Mononuclear cell (primary cell): ENCODE data around the gene DQX1. TPM values are rescaled to one million over a fixed set of nuclear protein-coding genes. Genes with fewer than 3 reads are reported as not detected.
A peak's percentile ranks its signal among the peaks of the same experiment; 100 is the strongest.

Experiments
- H3K27me3 ChIP-seq: 2 replicates; pipeline ENCODE4 v1.6.0; 2011; ENCODE audit warnings: low read length, control low read depth; ENCODE audit not compliant: insufficient read depth
- H3K4me1 ChIP-seq: 2 replicates; pipeline ENCODE4 v1.5.1; 2011; ENCODE audit warnings: mild to moderate bottlenecking, low read length, control low read depth; ENCODE audit not compliant: insufficient read depth
- H3K4me3 ChIP-seq: 2 replicates; pipeline ENCODE4 v1.5.1; 2011; ENCODE audit warnings: mild to moderate bottlenecking, low read length, moderate library complexity
- H3K9me3 ChIP-seq: 2 replicates; pipeline ENCODE4 v1.5.1; 2011; ENCODE audit warnings: low read depth, mild to moderate bottlenecking, control low read depth, low read length
- total RNA-seq: library from RNA; depleted of rRNA; stranded (reverse); fragments of >200 nt; gene quantifications from one replicate; pipeline ENCODE4 v1.2.3, GENCODE V29; 2012

Gene DQX1
- total RNA-seq, 1 donor: not detected

DNA sequence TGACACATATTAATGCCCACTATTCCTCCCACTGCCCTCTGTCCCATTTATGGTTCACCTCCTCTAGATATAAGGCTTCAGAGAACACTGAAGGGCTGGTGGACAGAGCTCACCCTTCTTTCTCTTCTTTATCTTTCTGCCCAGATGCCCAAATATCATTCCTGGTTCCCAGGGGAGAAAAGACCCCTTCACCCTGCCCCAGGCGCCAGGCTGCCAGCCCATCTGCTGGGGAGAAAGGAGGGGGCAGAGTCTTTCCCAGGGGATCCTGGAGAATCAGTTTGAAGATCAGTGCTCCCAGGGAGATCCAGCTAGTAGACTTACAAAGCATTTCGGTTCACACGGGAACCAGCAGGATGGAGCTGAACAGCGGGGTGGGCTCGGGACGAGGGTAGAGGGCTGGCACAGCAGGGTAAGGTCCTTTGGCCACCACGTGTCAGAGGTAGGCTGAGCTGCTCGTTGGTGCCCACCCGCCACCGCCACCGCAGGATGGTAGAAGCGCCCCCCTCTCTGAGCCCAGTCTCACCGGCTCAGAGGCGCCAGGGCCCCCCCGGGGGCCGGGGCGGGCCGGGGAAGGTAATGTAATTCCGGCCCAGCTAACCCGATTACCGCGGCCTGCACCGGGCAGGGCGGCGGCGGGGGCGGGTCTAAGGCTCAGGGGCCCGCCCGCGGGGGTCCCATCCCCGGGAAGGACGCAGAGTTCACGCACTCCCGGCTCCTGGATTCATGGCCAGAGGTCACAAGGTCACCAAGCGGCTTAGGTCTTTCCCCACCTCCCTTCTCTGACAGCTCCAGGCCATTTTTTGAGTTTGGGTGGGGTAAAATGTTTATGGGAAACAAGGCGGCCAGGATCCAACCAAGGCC, 13.1 kb downstream of the DQX1 start:
- H3K4me3 ChIP-seq: no peak overlapping the region
- peaks cover 42% of the 10 kb centered on the region for H3K4me1 ChIP-seq
- no peaks in the 10 kb centered on the region for H3K9me3 ChIP-seq
- peaks cover 92% of the 10 kb centered on the region for H3K27me3 ChIP-seq

DNA sequence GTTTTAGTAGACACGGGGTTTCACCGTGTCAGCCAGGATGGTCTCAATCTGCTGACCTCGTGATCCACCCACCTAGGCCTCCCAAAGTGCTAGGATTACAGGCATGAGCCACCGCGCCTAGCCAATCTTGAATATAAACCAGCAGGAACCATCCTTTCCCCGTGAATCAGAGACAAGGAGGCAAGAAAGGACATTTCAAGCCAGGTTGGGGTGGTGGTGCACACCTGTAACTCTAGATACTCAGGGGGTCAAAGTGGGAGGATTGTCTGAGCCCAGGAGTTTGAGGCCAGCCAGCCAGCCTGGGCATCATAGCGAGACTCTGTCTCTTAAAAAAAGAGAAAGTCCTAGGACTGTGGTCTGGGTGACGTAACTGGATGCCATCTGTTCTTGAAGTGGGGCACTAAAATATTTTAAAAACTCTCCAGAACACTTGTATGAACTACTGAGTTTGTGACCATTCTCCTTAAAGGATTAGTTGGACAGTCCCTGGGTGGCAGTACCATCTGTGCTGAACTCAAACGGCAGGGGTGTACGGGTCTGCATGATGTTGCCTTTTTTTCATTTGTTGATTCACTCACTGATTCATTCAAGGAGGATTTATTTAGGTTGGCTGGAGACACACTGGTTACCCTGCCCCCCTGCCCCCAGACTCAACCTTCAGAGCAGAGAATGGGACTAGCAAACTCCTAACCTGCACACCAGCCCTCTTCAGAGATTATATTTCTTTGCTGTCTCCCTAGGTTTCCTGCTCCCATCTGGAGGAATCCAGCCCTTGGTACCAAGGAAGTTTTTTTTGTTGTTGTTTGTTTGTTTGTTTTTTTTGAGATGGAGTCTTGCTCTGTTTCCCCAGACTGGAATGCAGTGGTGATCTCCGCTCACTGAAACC, 14.7 kb downstream of the DQX1 start:
- no peaks in the 10 kb centered on the region for H3K9me3 ChIP-seq
- H3K4me1 ChIP-seq: peaks cover 48% of the 10 kb centered on the region
- no peak overlapping the region for H3K4me3 ChIP-seq
- H3K27me3 ChIP-seq: peaks cover 76% of the 10 kb centered on the region

DNA sequence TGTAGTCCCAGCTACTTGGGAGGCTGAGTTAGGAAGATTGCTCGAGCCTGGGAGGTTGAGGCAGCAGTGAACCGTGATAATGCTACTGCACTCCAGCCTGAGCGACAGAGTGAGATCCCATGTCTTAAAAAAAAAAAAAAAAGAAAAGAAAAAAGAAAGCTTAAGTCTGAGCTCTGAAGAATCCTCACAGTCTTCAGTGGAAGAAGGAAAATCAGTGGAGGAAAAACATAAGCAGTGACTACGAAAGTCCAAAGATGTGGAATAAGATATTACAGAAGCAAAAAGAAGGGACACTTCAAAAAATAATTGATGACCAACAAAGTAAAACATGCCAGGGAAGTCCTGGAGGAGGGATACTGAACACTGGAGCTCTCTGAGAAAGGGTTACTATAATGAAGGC, 15.8 kb downstream of the DQX1 start:
- peaks cover 65% of the 10 kb centered on the region for H3K27me3 ChIP-seq
- H3K4me1 ChIP-seq: peaks cover 48% of the 10 kb centered on the region
- H3K9me3 ChIP-seq: no peaks in the 10 kb centered on the region
- no peak overlapping the region for H3K4me3 ChIP-seq

DNA sequence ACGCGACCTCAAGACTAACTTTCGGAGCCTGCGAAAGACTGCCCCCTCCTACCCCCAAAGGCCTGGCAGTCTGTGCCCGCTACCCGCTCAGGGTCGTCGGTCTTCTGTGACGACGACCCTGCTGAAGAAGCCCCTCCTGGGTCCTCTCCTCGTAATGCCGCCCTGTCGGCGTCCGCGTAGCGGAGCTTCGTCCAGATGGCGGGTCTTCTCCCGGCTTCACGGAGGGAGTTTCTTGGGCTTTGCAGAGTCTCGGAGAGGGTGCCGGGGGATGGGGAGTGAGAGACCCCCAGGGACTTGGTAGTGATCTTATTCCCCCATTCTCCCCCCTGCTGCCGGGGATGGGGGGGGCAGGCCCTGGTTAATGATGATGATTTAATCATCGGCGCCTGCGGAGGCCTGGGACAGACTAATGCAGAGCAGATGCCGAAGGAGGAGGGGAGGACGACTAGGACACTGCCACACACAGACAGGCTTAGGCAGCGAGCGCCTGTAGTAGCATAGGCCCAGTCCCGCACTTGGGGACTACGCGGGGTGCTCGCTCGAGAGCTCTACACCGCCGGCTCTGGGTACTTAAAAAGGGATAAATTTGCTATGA, 18.0 kb downstream of the DQX1 start:
- no peaks in the 10 kb centered on the region for H3K9me3 ChIP-seq
- peak overlapping the region; percentile 86 for H3K4me3 ChIP-seq
- H3K4me1 ChIP-seq: peaks cover 50% of the 10 kb centered on the region
- peaks cover 51% of the 10 kb centered on the region for H3K27me3 ChIP-seq

DNA sequence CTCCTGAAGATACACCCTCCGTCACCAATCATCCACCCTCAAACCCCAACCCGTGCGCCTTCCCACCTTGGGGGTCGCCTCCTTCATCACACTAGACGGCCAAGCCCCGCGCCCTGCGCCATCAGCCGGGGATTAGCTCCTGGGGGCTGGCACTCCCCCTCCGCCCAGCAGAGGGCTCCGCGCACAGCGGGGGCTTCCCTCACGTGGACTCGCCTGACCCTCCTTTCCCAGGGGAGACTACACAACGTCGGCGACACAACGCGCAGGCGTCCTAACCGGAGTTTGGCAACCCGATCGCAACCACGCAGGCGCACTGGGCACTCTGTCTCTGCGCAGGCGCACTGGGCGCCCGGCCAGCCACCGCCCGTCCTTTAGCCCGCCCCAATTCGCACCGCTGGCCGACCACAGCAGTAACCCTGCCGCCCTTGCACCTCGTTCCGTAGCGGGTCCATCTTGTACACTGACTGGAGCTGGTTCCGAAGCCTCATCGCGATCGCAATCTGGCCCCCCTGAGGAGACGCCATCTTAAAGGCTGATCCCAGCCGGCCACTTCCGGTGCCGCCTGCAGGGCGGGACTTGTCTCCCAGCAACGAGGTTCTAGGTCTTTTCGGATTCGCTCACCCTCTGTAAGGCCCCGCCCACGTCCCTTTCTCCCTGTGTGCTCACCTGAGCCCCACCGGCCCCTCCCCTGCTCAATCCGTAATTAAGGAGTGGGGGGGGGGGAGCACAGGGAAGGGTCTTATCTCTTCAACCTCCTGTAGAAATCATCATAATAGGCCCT, 18.7 kb downstream of the DQX1 start, which contains the start of gene PCGF1:
Gene PCGF1 (minus strand): TSS at position 551 of the 781 bp plus-strand sequence. CDS start 27 bp downstream, at position 524.
- peaks cover 57% of the 10 kb centered on the region for H3K4me1 ChIP-seq

DNA sequence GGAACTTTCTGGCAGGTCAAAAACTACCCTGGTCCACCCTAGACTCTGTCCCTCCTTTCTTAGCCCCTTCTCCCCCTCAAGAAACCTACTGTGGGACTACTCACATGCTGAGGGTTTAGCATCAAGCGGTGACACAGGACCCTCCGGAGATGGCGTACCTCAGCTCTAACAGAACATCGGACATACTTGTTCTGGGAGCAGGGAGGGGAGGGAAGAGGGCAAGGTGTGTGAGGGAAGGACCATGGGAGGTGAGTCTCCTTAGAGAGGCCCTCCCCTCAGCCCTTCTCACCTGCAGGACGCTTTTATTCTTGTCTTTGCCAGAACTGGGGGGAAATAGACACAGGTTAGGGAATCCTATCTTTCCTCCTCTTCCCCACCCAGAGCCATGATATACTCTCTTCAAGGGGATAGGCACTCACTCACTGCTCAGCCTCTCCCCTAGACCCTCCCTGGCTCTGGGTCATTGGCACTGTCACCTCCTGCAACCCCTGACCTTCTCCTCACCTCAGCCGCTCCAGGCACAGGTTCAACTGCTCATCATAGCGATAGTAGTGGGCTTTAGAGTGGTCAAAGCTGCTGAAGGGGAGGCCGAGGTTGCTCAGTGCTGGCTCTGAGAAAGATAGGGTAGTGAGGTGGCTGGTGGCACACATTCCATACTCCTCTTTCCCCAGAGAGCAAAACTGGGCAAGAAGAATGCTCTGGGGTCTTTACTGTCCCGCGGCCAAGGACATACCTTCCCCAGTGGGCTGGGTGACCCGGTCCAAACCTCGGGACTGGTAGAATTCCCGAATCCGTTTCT, 20.4 kb downstream of the DQX1 start:
- H3K27me3 ChIP-seq: peaks cover 52% of the 10 kb centered on the region
- no peaks in the 10 kb centered on the region for H3K9me3 ChIP-seq
- peaks cover 63% of the 10 kb centered on the region for H3K4me1 ChIP-seq
- no peak overlapping the region for H3K4me3 ChIP-seq

More for the DNA sequence above, 18.7 kb downstream of the DQX1 start, which contains the start of gene PCGF1:
- peaks cover 52% of the 10 kb centered on the region for H3K27me3 ChIP-seq
- H3K4me3 ChIP-seq: peak within 1 kb of the TSS; percentile 86
- H3K9me3 ChIP-seq: no peaks in the 10 kb centered on the region

DNA sequence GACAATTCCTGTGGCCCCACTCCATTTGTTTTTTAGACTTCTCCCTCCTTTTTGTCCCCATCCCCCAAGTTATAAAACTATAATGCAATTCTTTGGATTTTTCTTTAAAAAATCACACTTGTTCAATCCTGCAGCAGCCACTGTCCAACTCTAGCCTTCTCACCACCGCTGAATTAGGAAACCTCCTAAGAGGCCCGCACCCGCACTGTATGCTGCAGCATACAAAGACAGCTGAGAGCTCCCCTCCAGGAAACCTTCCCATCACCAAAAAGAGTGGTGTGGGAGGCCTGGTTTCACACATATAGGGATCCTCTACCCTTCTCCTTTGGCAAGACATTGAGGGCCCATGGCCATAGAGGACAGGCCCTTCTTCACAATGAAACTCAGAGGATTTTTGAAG, 21.4 kb downstream of the DQX1 start:
- H3K4me1 ChIP-seq: peaks cover 67% of the 10 kb centered on the region
- H3K4me3 ChIP-seq: no peak overlapping the region
- peaks cover 52% of the 10 kb centered on the region for H3K27me3 ChIP-seq
- no peaks in the 10 kb centered on the region for H3K9me3 ChIP-seq

DNA sequence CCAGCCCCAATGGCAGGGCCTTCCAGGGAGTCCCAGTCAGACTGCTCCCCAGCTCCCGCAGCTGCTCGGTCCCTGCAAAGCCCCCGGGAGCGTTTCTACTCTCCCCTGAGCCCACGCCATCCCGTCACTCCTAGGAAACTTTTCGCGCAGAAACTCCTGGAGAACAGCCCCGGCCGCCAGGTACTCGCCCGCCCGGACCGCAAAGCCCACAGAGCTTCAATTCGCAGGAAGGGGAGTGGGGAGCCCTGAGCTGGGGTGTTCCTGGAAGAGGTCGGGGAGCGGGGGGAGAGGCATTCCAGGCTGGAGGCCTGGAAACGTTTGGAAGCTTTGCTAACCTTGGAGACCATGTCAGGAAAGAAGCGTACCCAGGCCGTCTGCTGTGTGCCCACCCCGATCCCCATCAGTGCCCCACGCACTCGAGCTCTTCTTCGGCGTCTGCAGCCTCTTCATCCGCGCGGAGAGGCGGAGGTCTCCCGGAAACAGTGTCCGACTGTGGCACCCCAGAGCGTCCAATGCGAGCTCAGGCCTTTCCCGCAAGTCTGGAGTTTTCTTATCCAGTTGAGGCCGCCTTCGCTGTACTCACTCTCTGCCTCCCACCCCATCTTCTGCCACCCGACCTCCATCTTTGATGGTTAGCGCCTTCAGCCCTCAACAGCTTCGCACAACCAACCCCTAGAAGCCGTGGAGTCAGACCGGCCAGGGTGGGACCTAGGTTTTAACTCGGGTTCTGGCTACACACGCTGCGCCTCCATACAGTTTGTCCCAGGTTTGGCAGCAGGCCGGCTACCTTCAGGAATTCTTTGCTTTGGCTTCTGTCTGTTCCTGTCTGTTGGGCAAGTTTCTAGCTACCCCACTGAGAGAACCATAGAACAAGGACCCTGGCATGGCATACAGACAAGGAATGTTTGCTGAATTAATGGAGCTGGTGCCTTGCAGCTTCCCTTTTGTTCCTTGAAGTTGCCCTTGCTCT, 22.2 kb downstream of the DQX1 start:
- Histone ChIP-seq H3K4me3 (peak overlapping the region; percentile 45), H3K27me3 (peaks cover 54% of the 10 kb centered on the region), H3K4me1 (peaks cover 75% of the 10 kb centered on the region), H3K9me3 (no peaks in the 10 kb centered on the region)

DNA sequence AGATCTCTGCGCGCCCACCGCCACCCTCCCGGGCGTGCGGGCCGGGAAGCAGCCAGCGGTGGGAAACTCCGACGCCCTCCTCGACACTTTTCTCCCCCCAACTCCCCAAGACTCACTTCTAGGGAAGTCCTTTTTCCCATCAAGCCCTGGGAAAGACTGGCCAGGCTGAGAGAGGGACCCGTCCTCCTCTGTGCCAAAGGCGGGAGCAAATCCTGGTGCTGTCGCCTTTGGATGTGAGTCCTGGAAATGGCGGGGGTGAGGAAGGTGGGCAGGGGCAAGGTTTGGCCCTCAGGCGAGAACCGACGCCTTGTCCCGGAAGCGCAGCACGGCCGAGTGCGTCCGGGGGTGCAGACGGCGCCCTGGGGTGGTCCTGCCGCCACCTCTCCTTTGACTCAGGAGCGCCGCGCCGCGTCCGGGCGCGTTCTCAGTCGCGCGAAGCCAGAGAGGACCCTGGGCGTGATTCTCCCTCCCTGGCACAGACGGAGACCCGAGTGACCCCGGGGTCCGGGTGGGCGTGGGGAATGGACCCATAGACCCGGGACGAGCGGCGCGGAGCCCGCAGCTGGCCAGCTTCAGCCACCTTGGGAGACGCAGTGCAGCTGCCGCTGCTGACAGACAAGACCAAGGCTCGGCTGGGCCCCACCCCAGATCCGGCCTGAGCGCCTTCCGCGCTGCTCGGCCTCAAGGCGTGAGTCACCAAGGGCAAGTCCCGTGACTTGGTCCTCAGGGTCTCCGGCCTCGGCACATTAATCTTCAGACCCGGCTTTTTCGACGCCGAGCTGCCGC, 23.1 kb downstream of the DQX1 start:
- Histone ChIP-seq H3K9me3 (no peaks in the 10 kb centered on the region), H3K4me3 (peak overlapping the region; percentile 45), H3K27me3 (peaks cover 57% of the 10 kb centered on the region), H3K4me1 (peaks cover 77% of the 10 kb centered on the region)

DNA sequence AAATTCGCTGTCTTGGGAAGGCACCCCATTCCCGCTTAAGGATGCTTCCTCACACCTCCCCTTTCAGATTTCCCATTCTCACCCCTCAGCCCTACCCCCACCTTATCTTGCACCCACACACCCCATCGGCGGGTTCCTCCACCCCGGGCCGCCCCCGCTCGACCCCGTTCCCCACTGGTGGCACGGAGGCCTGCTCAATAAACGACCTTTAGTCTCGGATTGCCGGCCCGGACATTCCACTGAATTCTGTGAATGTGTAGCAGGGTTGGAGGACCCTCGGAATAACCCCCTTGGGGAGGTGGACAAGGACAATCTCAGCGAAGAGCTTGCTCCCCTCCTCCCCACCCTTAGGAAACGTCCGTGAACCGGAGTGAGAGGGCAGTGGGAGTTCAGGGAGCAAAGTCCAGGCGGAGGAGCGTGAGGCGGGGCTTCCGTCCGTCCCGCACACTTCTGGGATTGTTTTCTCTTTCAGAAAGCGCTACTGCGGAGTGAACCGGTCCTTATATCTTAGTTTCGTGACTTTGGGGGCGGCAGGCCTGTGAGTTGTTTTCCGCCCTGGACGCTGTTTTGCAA, 23.8 kb downstream of the DQX1 start:
- Histone ChIP-seq H3K9me3 (no peaks in the 10 kb centered on the region), H3K4me1 (peaks cover 82% of the 10 kb centered on the region), H3K27me3 (peaks cover 64% of the 10 kb centered on the region), H3K4me3 (peak overlapping the region; percentile 45)

DNA sequence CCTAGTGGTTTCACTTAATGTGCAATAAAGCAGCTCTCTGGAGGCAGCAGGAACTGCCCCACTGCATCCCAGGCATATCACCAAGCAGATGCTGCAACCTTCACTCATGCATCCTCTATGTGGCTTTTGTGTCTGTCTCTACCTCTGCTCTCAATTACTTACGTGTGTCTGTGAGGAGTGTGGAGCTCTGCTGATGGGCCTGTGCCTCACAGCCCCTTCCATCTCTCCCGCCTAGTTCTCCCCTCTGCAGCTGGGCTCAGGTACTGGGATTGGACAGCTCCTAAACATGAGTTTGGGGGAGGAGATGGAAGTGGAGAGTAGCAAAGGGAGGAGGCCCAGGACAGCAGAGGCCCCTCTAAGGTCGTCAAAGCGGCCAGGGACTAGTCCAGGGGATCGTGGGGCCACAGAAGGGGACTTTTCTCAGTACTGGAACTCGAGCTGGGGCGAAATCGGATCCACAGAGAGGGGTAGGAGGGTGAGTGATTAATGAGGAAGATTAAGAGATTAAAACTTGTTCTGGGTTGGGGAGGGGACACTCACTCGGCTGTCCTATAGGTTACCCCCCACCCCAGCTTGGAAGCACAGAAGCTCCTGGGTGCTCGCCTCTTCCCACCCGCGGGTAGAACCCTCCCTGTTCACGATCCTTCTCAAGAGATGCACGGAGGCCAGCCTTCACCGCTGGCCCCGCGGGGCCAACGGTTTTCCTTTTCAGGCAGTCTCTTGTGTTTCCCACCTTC, 24.5 kb downstream of the DQX1 start:
- Histone ChIP-seq H3K4me1 (peaks cover 76% of the 10 kb centered on the region), H3K9me3 (no peaks in the 10 kb centered on the region), H3K27me3 (peaks cover 68% of the 10 kb centered on the region), H3K4me3 (no peak overlapping the region)
